SK-N-SH (cell line): ENCODE measurements around the gene BEND5. TPM values are rescaled to one million over a fixed set of nuclear protein-coding genes. Genes with fewer than 3 reads are reported as not detected.

Experiments
- CTCF ChIA-PET: fragments of 300-600, 350-600 bp; formaldehyde crosslinking; extraction: SDS; loops from one replicate; lab custom pipeline; 2021; lab: Yijun Ruan, JAX
- POLR2A ChIA-PET: fragments of 350-600 bp; sonication (Branson Sonifier 250); formaldehyde crosslinking; extraction: SDS; loops from one replicate; lab custom pipeline; 2020; ENCODE audit warnings: antibody characterized with exemption, inconsistent platforms; lab: Yijun Ruan, JAX
- DNase-seq: peaks from one replicate; pipeline ENCODE4 v3.0.0; 2012
- H2AFZ ChIP-seq: fragments of 200-600 bp; sonication (generic); 2 replicates; pipeline ENCODE4 v1.8.1; 2016; ENCODE audit warnings: antibody characterized with exemption, mild to moderate bottlenecking, low read depth
- H3F3A ChIP-seq: fragments of 200-600 bp; sonication (generic); replicated peaks from 2 replicates; pipeline ENCODE3; 2016; ENCODE audit warnings: antibody characterized with exemption, mild to moderate bottlenecking; ENCODE audit not compliant: insufficient read depth
- H3K27ac ChIP-seq, 2 experiments: fragments of 200-500 bp in 1 of 2; fragments of 200-600 bp in 1 of 2; sonication (Bioruptor generic) in 1 of 2; sonication (generic), shearing (Covaris generic) in 1 of 2; 2 replicates each; pipeline versions ENCODE4 v1.5.1 to v1.6.1; 2014 to 2016; ENCODE audit warnings: low read depth in 2 of 2, inconsistent platforms in 1 of 2, low read length in 1 of 2, mild to moderate bottlenecking in 1 of 2, mixed read lengths in 1 of 2
- H3K27me3 ChIP-seq: fragments of 200-600 bp; sonication (generic), shearing (Covaris generic); 2 replicates; pipeline ENCODE4 v1.6.1; 2016; ENCODE audit warnings: mixed run types; ENCODE audit not compliant: insufficient read depth
- H3K36me3 ChIP-seq, 2 experiments: fragments of 200-500 bp in 1 of 2; fragments of 200-600 bp in 1 of 2; sonication (Bioruptor generic) in 1 of 2; sonication (generic) in 1 of 2; replicated peaks in 1 of 2; 2 replicates each; pipeline versions ENCODE3 to v1.5.1; 2014 to 2016; ENCODE audit warnings: low read length in 1 of 2, mild to moderate bottlenecking in 1 of 2; ENCODE audit not compliant: insufficient read depth in 2 of 2, control insufficient read depth in 1 of 2
- H3K4me1 ChIP-seq, 2 experiments: fragments of 200-500 bp in 1 of 2; fragments of 200-600 bp in 1 of 2; sonication (Bioruptor generic) in 1 of 2; sonication (generic), shearing (Covaris generic) in 1 of 2; 2 replicates each; pipeline versions ENCODE4 v1.5.1 to v1.6.1; 2014 to 2016; ENCODE audit warnings: low read depth in 1 of 2, low read length in 1 of 2, mixed run types in 1 of 2; ENCODE audit not compliant: insufficient read depth in 2 of 2, control insufficient read depth in 1 of 2
- H3K4me2 ChIP-seq: fragments of 200-600 bp; sonication (generic), shearing (Covaris generic); 2 replicates; pipeline ENCODE4 v1.6.1; 2017; ENCODE audit warnings: mixed run types
- H3K4me3 ChIP-seq, 2 experiments: fragments of 200-500 bp in 1 of 2; fragments of 200-600 bp in 1 of 2; sonication (Bioruptor generic) in 1 of 2; sonication (generic), shearing (Covaris generic) in 1 of 2; 2 replicates each; pipeline versions ENCODE4 v1.5.1 to v1.8.1; 2014 to 2016; ENCODE audit warnings: low read depth in 2 of 2, inconsistent platforms in 1 of 2, low read length in 1 of 2, mild to moderate bottlenecking in 1 of 2, mixed read lengths in 1 of 2, moderate library complexity in 1 of 2
- H3K79me2 ChIP-seq: fragments of 200-600 bp; sonication (generic); 2 replicates; pipeline ENCODE4 v1.8.1; 2017; ENCODE audit warnings: mild to moderate bottlenecking; ENCODE audit not compliant: insufficient read depth
- H3K9ac ChIP-seq: fragments of 200-600 bp; sonication (generic); 2 replicates; pipeline ENCODE4 v1.6.1; 2017; ENCODE audit warnings: mixed run types
- H3K9me2 ChIP-seq: fragments of 200-600 bp; sonication (generic); 2 replicates; pipeline ENCODE4 v1.6.1; 2017; ENCODE audit warnings: mixed run types
- H3K9me3 ChIP-seq: fragments of 200-600 bp; sonication (generic); 2 replicates; pipeline ENCODE4 v1.6.1; 2017; ENCODE audit warnings: mixed run types, mild to moderate bottlenecking, moderate library complexity
- H4K20me1 ChIP-seq: fragments of 200-600 bp; sonication (generic); 2 replicates; pipeline ENCODE4 v1.6.1; 2017; ENCODE audit warnings: mild to moderate bottlenecking, mixed run types; ENCODE audit not compliant: insufficient read depth
- CHD2 ChIP-seq: fragments of 150-350 bp; IDR thresholded peaks from 2 replicates; pipeline ENCODE4 v1.6.1; 2018; ENCODE audit warnings: low read length; ENCODE audit not compliant: partially characterized antibody
- EP300 ChIP-seq, 2 experiments: IDR thresholded peaks; 2 replicates each; pipeline versions ENCODE4 v1.4.0 to v1.6.1; 2012; ENCODE audit warnings: borderline replicate concordance in 1 of 2, low read depth in 1 of 2, low read length in 1 of 2
- FOSL2 ChIP-seq: IDR thresholded peaks from 2 replicates; pipeline ENCODE4 v1.4.0; 2012; ENCODE audit warnings: low read depth, mild to moderate bottlenecking, moderate library complexity, borderline replicate concordance
- FOXM1 ChIP-seq: IDR thresholded peaks from 2 replicates; pipeline ENCODE4 v1.4.0; 2012; ENCODE audit warnings: low read depth, mild to moderate bottlenecking
- IRF3 ChIP-seq: fragments of 150-350 bp; IDR thresholded peaks from 2 replicates; pipeline ENCODE4 v1.6.1; 2016; ENCODE audit warnings: mild to moderate bottlenecking, low read depth, low read length
- MXI1 ChIP-seq: IDR thresholded peaks from 2 replicates; pipeline ENCODE4 v1.6.1; 2012; ENCODE audit warnings: mild to moderate bottlenecking, low read depth, low read length, improper control_type of control experiment
- NFIC ChIP-seq: IDR thresholded peaks from 2 replicates; pipeline ENCODE4 v1.4.0; 2012; ENCODE audit warnings: borderline replicate concordance
- NRF1 ChIP-seq: IDR thresholded peaks from 2 replicates; pipeline ENCODE4 v1.6.1; 2012; ENCODE audit warnings: low read depth, mild to moderate bottlenecking, low read length
- POLR2AphosphoS5 ChIP-seq: IDR thresholded peaks from 2 replicates; pipeline ENCODE4 v1.6.1; 2012; ENCODE audit warnings: low read depth, low read length
- RAD21 ChIP-seq: IDR thresholded peaks from 2 replicates; pipeline ENCODE4 v1.6.1; 2012; ENCODE audit warnings: mild to moderate bottlenecking, low read length
- RCOR1 ChIP-seq: fragments of 150-350 bp; IDR thresholded peaks from 2 replicates; pipeline ENCODE4 v1.6.1; 2017; ENCODE audit warnings: antibody characterized with exemption, low read length
- RFX5 ChIP-seq: IDR thresholded peaks from 2 replicates; pipeline ENCODE4 v1.6.1; 2012; ENCODE audit warnings: mild to moderate bottlenecking, improper control_type of control experiment, low read length
- SMC3 ChIP-seq: IDR thresholded peaks from 2 replicates; pipeline ENCODE4 v1.6.1; 2012; ENCODE audit warnings: low read depth, low read length, improper control_type of control experiment
- TAF1 ChIP-seq: IDR thresholded peaks from 2 replicates; pipeline ENCODE4 v1.6.1; 2012; ENCODE audit warnings: low read depth, mild to moderate bottlenecking, low read length, moderate library complexity, borderline replicate concordance
- TCF12 ChIP-seq: IDR thresholded peaks from 2 replicates; pipeline ENCODE4 v1.4.0; 2012
- USF1 ChIP-seq: IDR thresholded peaks from 2 replicates; pipeline ENCODE4 v1.4.0; 2012; ENCODE audit warnings: low read depth, borderline replicate concordance
- ZBTB33 ChIP-seq: IDR thresholded peaks from 2 replicates; pipeline ENCODE4 v1.4.0; 2012; ENCODE audit warnings: low read depth, borderline replicate concordance
- WGBS: methylation state at CpG from one replicate; pipeline ENCODE4 v1.1.6; 2017; ENCODE audit warnings: low lambda C conversion rate; 5-methylcytosine and 5-hydroxymethylcytosine counted together
- polyA plus RNA-seq, 3 experiments: library from polyadenylated mRNA; depleted of rRNA; stranded (reverse); fragments of >200 nt; gene quantifications; 2 replicates each; pipeline ENCODE4 v1.2.3, GENCODE V29; 2012
- TF ChIP-seq, protein P1 (sequence below): fragments of 200-600 bp; sonication (generic); IDR thresholded peaks from 2 replicates; pipeline ENCODE4 v1.6.1; 2017; ENCODE audit warnings: antibody characterized with exemption, mild to moderate bottlenecking, moderate library complexity

BEND5 gene
- polyA plus RNA-seq, 1 of the 3 experiments (the other 2 are of a cell fraction): 5.6 TPM

GRCh38 chr1:48738356-48738755, 38.3 kb downstream of the BEND5 start:
- POLR2A ChIA-PET: no interaction called here
- Histone ChIP-seq H3F3A (no peaks in the 10 kb centered on the region), H3K4me3 (peak overlapping the region in 1 of 2 experiments; percentile 31; a peak in 1 of 4 replicates)
- no peak for TF ChIP-seq TCF12
- TF ChIP-seq, protein P1, sequence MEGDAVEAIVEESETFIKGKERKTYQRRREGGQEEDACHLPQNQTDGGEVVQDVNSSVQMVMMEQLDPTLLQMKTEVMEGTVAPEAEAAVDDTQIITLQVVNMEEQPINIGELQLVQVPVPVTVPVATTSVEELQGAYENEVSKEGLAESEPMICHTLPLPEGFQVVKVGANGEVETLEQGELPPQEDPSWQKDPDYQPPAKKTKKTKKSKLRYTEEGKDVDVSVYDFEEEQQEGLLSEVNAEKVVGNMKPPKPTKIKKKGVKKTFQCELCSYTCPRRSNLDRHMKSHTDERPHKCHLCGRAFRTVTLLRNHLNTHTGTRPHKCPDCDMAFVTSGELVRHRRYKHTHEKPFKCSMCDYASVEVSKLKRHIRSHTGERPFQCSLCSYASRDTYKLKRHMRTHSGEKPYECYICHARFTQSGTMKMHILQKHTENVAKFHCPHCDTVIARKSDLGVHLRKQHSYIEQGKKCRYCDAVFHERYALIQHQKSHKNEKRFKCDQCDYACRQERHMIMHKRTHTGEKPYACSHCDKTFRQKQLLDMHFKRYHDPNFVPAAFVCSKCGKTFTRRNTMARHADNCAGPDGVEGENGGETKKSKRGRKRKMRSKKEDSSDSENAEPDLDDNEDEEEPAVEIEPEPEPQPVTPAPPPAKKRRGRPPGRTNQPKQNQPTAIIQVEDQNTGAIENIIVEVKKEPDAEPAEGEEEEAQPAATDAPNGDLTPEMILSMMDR: no peak
- TF ChIP-seq EP300 (IDR thresholded peaks at IDR 0.05; ENCODE audit: borderline replicate concordance in 1 of 2, low read depth in 1 of 2, low read length in 1 of 2): no peak
- TF ChIP-seq FOSL2: no peak
- TF ChIP-seq RAD21: no peak
- TF ChIP-seq MXI1: no peak
- no peak for TF ChIP-seq NRF1
- TF ChIP-seq NFIC: no peak
- no peak for TF ChIP-seq IRF3
- no peak for TF ChIP-seq SMC3
- TF ChIP-seq USF1: no peak
- no peak for TF ChIP-seq POLR2AphosphoS5
- TF ChIP-seq ZBTB33: no peak
- TF ChIP-seq CHD2: no peak
- TF ChIP-seq RCOR1: no peak
- TF ChIP-seq FOXM1: no peak
- no peak for TF ChIP-seq TAF1
- TF ChIP-seq RFX5: no peak
- TF ChIP-seq, all 33 proteins: peak for 0
- Histone ChIP-seq H3K27me3 (no peaks in the 10 kb centered on the region), H3K9me3 (no peaks in the 10 kb centered on the region), H3K79me2 (no peaks in the 10 kb centered on the region), H4K20me1 (no peaks in the 10 kb centered on the region), H3K27ac (no peak overlapping the region), H3K9ac (no peak overlapping the region), H3K4me2 (no peak overlapping the region), H3K9me2 (no peaks in the 10 kb centered on the region), H2AFZ (no peak overlapping the region), H3K36me3 (peaks cover 3 to 64% of the 10 kb centered on the region in 2 experiments), H3K4me1 (peaks cover 0 to 6% of the 10 kb centered on the region in 2 experiments; a peak in 1 of 4 replicates)
- CTCF ChIA-PET: interaction anchor here (0.8 kb wide), 1 partner anchor 61 kb away, joined by 3 read pairs; no protein-coding TSS in a partner anchor
- 100% methylated on average over 1 of the region's 4 CpGs for WGBS
- DNase-seq: no peak
